CD4-positive, alpha-beta memory T cell (primary cell): ENCODE measurements around the gene CDKN2C. TPM values are rescaled to one million over a fixed set of nuclear protein-coding genes. Genes with fewer than 3 reads are reported as not detected.
"Not testable (repeated sequence)": the region's sequence is repeated elsewhere in the genome, so short reads cannot be mapped to it uniquely, and the experiment has no call there.

Experiments used
- CTCF ChIA-PET: fragments of 350-600 bp; sonication (Branson Sonifier 250); formaldehyde crosslinking; loops from one replicate; lab custom pipeline; 2021; ENCODE audit warnings: inconsistent platforms; ENCODE audit not compliant: partially characterized antibody; lab: Charles Lee
- POLR2A ChIA-PET: fragments of 350-600 bp; sonication (Branson Sonifier 250); formaldehyde crosslinking; loops from one replicate; lab custom pipeline; 2021; ENCODE audit not compliant: partially characterized antibody; lab: Charles Lee
- DNase-seq, 5 donors: peaks; one replicate each; pipeline versions ENCODE4 v3.0.0 to v3.0.0-alpha.2; 2020 to 2022; ENCODE audit warnings: mixed read lengths in 1 of 5
- H3K27ac ChIP-seq: one replicate; pipeline ENCODE4 v1.7.0; 2013; ENCODE audit warnings: low read depth, low read length
- H3K27me3 ChIP-seq: 2 replicates; pipeline ENCODE4 v1.7.0; 2013; ENCODE audit warnings: mild to moderate bottlenecking, low read length, moderate library complexity; ENCODE audit not compliant: insufficient read depth
- H3K36me3 ChIP-seq: 2 replicates; pipeline ENCODE4 v1.7.0; 2013; ENCODE audit warnings: mild to moderate bottlenecking, low read length, moderate library complexity; ENCODE audit not compliant: insufficient read depth
- H3K4me1 ChIP-seq: 2 replicates; pipeline ENCODE4 v1.7.0; 2013; ENCODE audit warnings: mild to moderate bottlenecking, low read length, moderate library complexity; ENCODE audit not compliant: insufficient read depth
- H3K4me3 ChIP-seq, 2 donors: one replicate each; pipeline ENCODE4 v1.7.0; 2013; ENCODE audit warnings: low read length in 2 of 2, mild to moderate bottlenecking in 1 of 2
- H3K9me3 ChIP-seq, 2 donors: one replicate each; pipeline ENCODE4 v1.7.0; 2013; ENCODE audit warnings: low read length in 2 of 2, control low read depth in 1 of 2; ENCODE audit not compliant: control insufficient read depth in 1 of 2
- H3K27ac Mint-ChIP-seq, 7 donors: one replicate each; pipeline ENCODE4 v1.8.0; 2020 to 2021; ENCODE audit warnings: mixed read lengths in 7 of 7, mild to moderate bottlenecking in 6 of 7, inconsistent platforms in 3 of 7, moderate library complexity in 3 of 7
- H3K27me3 Mint-ChIP-seq, 2 donors: one replicate each; pipeline ENCODE4 v1.8.0; 2020 to 2021; ENCODE audit warnings: mixed read lengths in 2 of 2
- H3K36me3 Mint-ChIP-seq, 2 donors: one replicate each; pipeline ENCODE4 v1.8.0; 2020 to 2021; ENCODE audit warnings: mixed read lengths in 2 of 2, inconsistent platforms in 1 of 2, mild to moderate bottlenecking in 1 of 2
- H3K4me1 Mint-ChIP-seq, 4 donors: one replicate each; pipeline ENCODE4 v1.8.0; 2020 to 2021; ENCODE audit warnings: mixed read lengths in 4 of 4, mild to moderate bottlenecking in 1 of 4
- H3K4me3 Mint-ChIP-seq, 8 donors: one replicate each; pipeline ENCODE4 v1.8.0; 2020 to 2021; ENCODE audit warnings: mixed read lengths in 8 of 8, mild to moderate bottlenecking in 7 of 8, moderate library complexity in 6 of 8, inconsistent platforms in 3 of 8
- H3K9me3 Mint-ChIP-seq, 8 donors: one replicate each; pipeline ENCODE4 v1.8.0; 2020 to 2021; ENCODE audit warnings: mixed read lengths in 8 of 8, mild to moderate bottlenecking in 5 of 8, inconsistent platforms in 3 of 8, moderate library complexity in 1 of 8
- intact Hi-C: fragments of 100-400 bp; cut with micrococcal nuclease; formaldehyde crosslinking; loops from one replicate; pipeline ENCODE4 v1.15.1; 2023
- polyA plus RNA-seq, 2 donors: library from polyadenylated mRNA; unstranded; fragments of 300-500 nt; fragmentation: Illumina TruSeq; gene quantifications; one replicate each; pipeline ENCODE4 v1.2.3, GENCODE V29; 2021
- total RNA-seq, 2 experiments: library from RNA; stranded (reverse); gene quantifications; one replicate each; pipeline ENCODE4 v1.2.3, GENCODE V29; 2021

CDKN2C gene
- total and polyA plus RNA-seq, 4 experiments from 2014 or later, result 7.7 to 14.8 (median 11.1) TPM

GRCh38 chr1:50995651-50996050 is 25.6 kb downstream of the CDKN2C start:
- no peaks in the 10 kb centered on the region for H3K4me1 Mint-ChIP-seq
- no peak overlapping the region for H3K27ac ChIP-seq
- intact Hi-C loops, result no loop called here
- CTCF ChIA-PET, result interaction anchor here (1.5 kb wide), 1 partner anchor 195 kb away, joined by 3 read pairs; no protein-coding TSS in a partner anchor
- no peak overlapping the region for H3K27ac Mint-ChIP-seq
- no peak overlapping the region for H3K4me3 ChIP-seq
- POLR2A ChIA-PET, result no interaction called here
- H3K4me1 ChIP-seq, result no peaks in the 10 kb centered on the region
- no peak for DNase-seq
- H3K27me3 ChIP-seq, result no peaks in the 10 kb centered on the region
- H3K9me3 Mint-ChIP-seq, result peaks cover 0 to 3% (median 0%) of the 10 kb centered on the region in 8 donors
- H3K36me3 Mint-ChIP-seq, result no peaks in the 10 kb centered on the region
- H3K9me3 ChIP-seq, result no peaks in the 10 kb centered on the region
- H3K27me3 Mint-ChIP-seq, result peaks cover 0 to 5% of the 10 kb centered on the region in 2 donors
- no peak overlapping the region for H3K4me3 Mint-ChIP-seq
- no peaks in the 10 kb centered on the region for H3K36me3 ChIP-seq

GRCh38 chr1:50996083-50996482 is 26.0 kb downstream of the CDKN2C start:
- Histone ChIP-seq H3K4me1 (no peaks in the 10 kb centered on the region), H3K27me3 (no peaks in the 10 kb centered on the region), H3K27ac (no peak overlapping the region), H3K4me3 (no peak overlapping the region), H3K36me3 (no peaks in the 10 kb centered on the region), H3K9me3 (no peaks in the 10 kb centered on the region)
- intact Hi-C loops, result no loop called here
- no peak for DNase-seq
- Mint-ChIP-seq H3K9me3 (peaks cover 0 to 3% (median 0%) of the 10 kb centered on the region in 8 donors), H3K4me1 (no peaks in the 10 kb centered on the region), H3K27ac (no peak overlapping the region), H3K27me3 (peaks cover 0 to 5% of the 10 kb centered on the region in 2 donors), H3K36me3 (no peaks in the 10 kb centered on the region), H3K4me3 (no peak overlapping the region)
- ChIA-PET CTCF (interaction anchor here (1.5 kb wide), 1 partner anchor 195 kb away, joined by 3 read pairs; no protein-coding TSS in a partner anchor), POLR2A (no interaction called here)

- CTCF ChIA-PET, result not testable (repeated sequence)
Observed at GRCh38 chr1:50999375-50999774, 29.3 kb downstream of the CDKN2C start.

GRCh38 chr1:51000160-51000559 is 30.1 kb downstream of the CDKN2C start:
- Histone ChIP-seq H3K27ac (no peak overlapping the region), H3K4me1 (no peaks in the 10 kb centered on the region), H3K9me3 (no peaks in the 10 kb centered on the region), H3K27me3 (no peaks in the 10 kb centered on the region), H3K36me3 (no peaks in the 10 kb centered on the region), H3K4me3 (no peak overlapping the region)
- CTCF ChIA-PET, result no interaction called here
- intact Hi-C loops, result no loop called here
- H3K4me1 Mint-ChIP-seq, result no peaks in the 10 kb centered on the region
- POLR2A ChIA-PET, result no interaction called here
- peaks cover 0 to 4% of the 10 kb centered on the region in 2 donors for H3K27me3 Mint-ChIP-seq
- H3K4me3 Mint-ChIP-seq, result no peak overlapping the region
- peaks cover 0 to 3% (median 0%) of the 10 kb centered on the region in 8 donors for H3K9me3 Mint-ChIP-seq
- DNase-seq, result no peak
- H3K36me3 Mint-ChIP-seq, result no peaks in the 10 kb centered on the region
- no peak overlapping the region for H3K27ac Mint-ChIP-seq

More at GRCh38 chr1:50999375-50999774, 29.3 kb downstream of the CDKN2C start:
- H3K4me1 ChIP-seq, H3K27me3 ChIP-seq, H3K9me3 Mint-ChIP-seq, H3K27ac ChIP-seq, H3K9me3 ChIP-seq, intact Hi-C loops, H3K4me3 ChIP-seq, POLR2A ChIA-PET, DNase-seq, H3K4me3 Mint-ChIP-seq, H3K36me3 ChIP-seq, H3K4me1 Mint-ChIP-seq, H3K27me3 Mint-ChIP-seq, H3K36me3 Mint-ChIP-seq: not testable (repeated sequence)
- peak overlapping the region in 1 of 7 donors; percentile 2 for H3K27ac Mint-ChIP-seq

GRCh38 chr1:51000651-51001050 is 30.6 kb downstream of the CDKN2C start:
- no peak overlapping the region for H3K27ac Mint-ChIP-seq
- CTCF ChIA-PET, result no interaction called here
- POLR2A ChIA-PET, result no interaction called here
- Histone ChIP-seq H3K36me3 (no peaks in the 10 kb centered on the region), H3K4me1 (no peaks in the 10 kb centered on the region), H3K27me3 (no peaks in the 10 kb centered on the region), H3K4me3 (no peak overlapping the region), H3K9me3 (no peaks in the 10 kb centered on the region), H3K27ac (no peak overlapping the region)
- no peaks in the 10 kb centered on the region for H3K36me3 Mint-ChIP-seq
- no peaks in the 10 kb centered on the region for H3K4me1 Mint-ChIP-seq
- intact Hi-C loops, result no loop called here
- peaks cover 0 to 4% of the 10 kb centered on the region in 2 donors for H3K27me3 Mint-ChIP-seq
- DNase-seq, result no peak
- H3K4me3 Mint-ChIP-seq, result no peak overlapping the region
- H3K9me3 Mint-ChIP-seq, result peaks cover 0 to 3% (median 0%) of the 10 kb centered on the region in 8 donors

- ChIA-PET CTCF (no interaction called here), POLR2A (no interaction called here)
- Histone ChIP-seq H3K4me1 (no peaks in the 10 kb centered on the region), H3K27ac (no peak overlapping the region), H3K4me3 (no peak overlapping the region), H3K27me3 (no peaks in the 10 kb centered on the region), H3K36me3 (no peaks in the 10 kb centered on the region), H3K9me3 (no peaks in the 10 kb centered on the region)
- Mint-ChIP-seq H3K27ac (no peak overlapping the region), H3K36me3 (no peaks in the 10 kb centered on the region), H3K4me3 (no peak overlapping the region), H3K9me3 (peaks cover 0 to 5% (median 0%) of the 10 kb centered on the region in 8 donors), H3K4me1 (no peaks in the 10 kb centered on the region), H3K27me3 (peaks cover 0 to 4% of the 10 kb centered on the region in 2 donors)
- DNase-seq, result no peak
- intact Hi-C loops, result no loop called here
Observed at GRCh38 chr1:51002516-51002915, 32.5 kb downstream of the CDKN2C start.

GRCh38 chr1:51005549-51005948 is 35.5 kb downstream of the CDKN2C start:
- H3K4me3 Mint-ChIP-seq, H3K27ac Mint-ChIP-seq, H3K9me3 ChIP-seq, DNase-seq, CTCF ChIA-PET, H3K27ac ChIP-seq, POLR2A ChIA-PET, H3K9me3 Mint-ChIP-seq, H3K36me3 ChIP-seq, H3K4me1 Mint-ChIP-seq, H3K4me1 ChIP-seq, H3K36me3 Mint-ChIP-seq, H3K27me3 ChIP-seq, H3K4me3 ChIP-seq, intact Hi-C loops, H3K27me3 Mint-ChIP-seq: not testable (repeated sequence)

- no peaks in the 10 kb centered on the region for H3K27me3 ChIP-seq
- Mint-ChIP-seq H3K4me1 (no peaks in the 10 kb centered on the region), H3K27ac (no peak overlapping the region), H3K36me3 (peaks cover 0 to 4% of the 10 kb centered on the region in 2 donors), H3K9me3 (peaks cover 3 to 21% (median 8%) of the 10 kb centered on the region in 8 donors), H3K4me3 (no peak overlapping the region), H3K27me3 (peaks cover 0 to 3% of the 10 kb centered on the region in 2 donors)
- no peaks in the 10 kb centered on the region for H3K4me1 ChIP-seq
- ChIA-PET CTCF (no interaction called here), POLR2A (no interaction called here)
- no peak overlapping the region for H3K4me3 ChIP-seq
- intact Hi-C loops, result no loop called here
- no peak for DNase-seq
- no peaks in the 10 kb centered on the region for H3K36me3 ChIP-seq
- no peaks in the 10 kb centered on the region for H3K9me3 ChIP-seq
- H3K27ac ChIP-seq, result no peak overlapping the region
Observed at GRCh38 chr1:51009381-51009780, 39.3 kb downstream of the CDKN2C start.
